Naive B cell (primary cell): ENCODE results near the gene PCNX1. TPM values are rescaled to one million over a fixed set of nuclear protein-coding genes. Genes with fewer than 3 reads are reported as not detected.

Source experiments
- ATAC-seq, 2 donors: fragments of 150-1000 bp; cut with Tn5 transposase; 2 replicates each; pipeline ENCODE4 v1.10.0; 2021; ENCODE audit warnings: low read depth in 2 of 2, mild to moderate bottlenecking in 2 of 2, moderate library complexity in 2 of 2
- DNase-seq: peaks from one replicate; pipeline ENCODE4 v3.0.0; 2022
- H3K27ac Mint-ChIP-seq, 6 donors: one replicate each; pipeline ENCODE4 v1.8.0; 2020 to 2022; ENCODE audit warnings: mild to moderate bottlenecking in 6 of 6, mixed read lengths in 6 of 6, moderate library complexity in 5 of 6, inconsistent platforms in 2 of 6
- H3K27me3 Mint-ChIP-seq, 3 donors: one replicate each; pipeline ENCODE4 v1.8.0; 2021 to 2022; ENCODE audit warnings: mixed read lengths in 3 of 3, mild to moderate bottlenecking in 1 of 3
- H3K36me3 Mint-ChIP-seq, 2 donors: one replicate each; pipeline ENCODE4 v1.8.0; 2020 to 2022; ENCODE audit warnings: mixed read lengths in 2 of 2, inconsistent platforms in 1 of 2, mild to moderate bottlenecking in 1 of 2
- H3K4me1 Mint-ChIP-seq, 3 donors: one replicate each; pipeline ENCODE4 v1.8.0; 2020 to 2022; ENCODE audit warnings: mixed read lengths in 3 of 3, inconsistent platforms in 1 of 3, mild to moderate bottlenecking in 1 of 3, moderate library complexity in 1 of 3
- H3K4me3 Mint-ChIP-seq, 8 donors: one replicate each; pipeline ENCODE4 v1.8.0; 2020 to 2022; ENCODE audit warnings: mild to moderate bottlenecking in 8 of 8, mixed read lengths in 8 of 8, moderate library complexity in 8 of 8, inconsistent platforms in 2 of 8
- H3K9me3 Mint-ChIP-seq, 7 donors: one replicate each; pipeline ENCODE4 v1.8.0; 2020 to 2022; ENCODE audit warnings: mixed read lengths in 7 of 7, mild to moderate bottlenecking in 5 of 7, inconsistent platforms in 2 of 7, moderate library complexity in 1 of 7
- polyA plus RNA-seq, 6 donors: library from polyadenylated mRNA; unstranded; fragments of 300-500 nt; fragmentation: Illumina TruSeq; gene quantifications; one replicate each; pipeline ENCODE4 v1.2.3, GENCODE V29; 2021; ENCODE audit warnings: low read depth in 6 of 6

Gene PCNX1
- polyA plus RNA-seq, 6 donors from 2014 or later: 4.8 to 10.7 (median 7.5) TPM

DNA sequence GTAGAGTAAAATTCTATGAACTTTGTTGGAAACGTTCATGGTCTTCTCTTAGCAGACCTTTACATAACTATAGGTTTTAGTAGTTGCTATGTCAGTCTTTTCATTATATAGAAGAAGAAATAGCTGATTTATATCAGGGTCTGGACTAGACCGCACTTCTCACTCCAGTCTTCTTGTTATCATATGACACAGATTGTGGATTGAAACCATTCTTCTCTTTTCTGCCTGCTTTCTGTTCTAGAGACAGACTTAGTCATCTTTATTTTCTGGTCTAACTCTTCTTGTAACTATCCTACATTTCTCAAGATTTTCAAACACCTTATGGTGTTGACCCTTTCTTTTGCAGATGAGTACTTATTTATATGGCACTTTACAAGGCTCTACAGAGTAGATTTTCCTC, 55.7 kb downstream of the PCNX1 start:
- Mint-ChIP-seq H3K27me3 (no peaks in the 10 kb centered on the region), H3K4me1 (peaks cover 0 to 4% (median 0%) of the 10 kb centered on the region in 3 donors), H3K9me3 (peaks cover 0 to 2% (median 0%) of the 10 kb centered on the region in 7 donors), H3K36me3 (peaks cover 0 to 13% of the 10 kb centered on the region in 2 donors), H3K27ac (peak overlapping the region in 1 of 6 donors; percentile 8), H3K4me3 (no peak overlapping the region)
- ATAC-seq: no peak
- DNase-seq: no peak

- Mint-ChIP-seq H3K27me3 (no peaks in the 10 kb centered on the region), H3K36me3 (peaks cover 0 to 13% of the 10 kb centered on the region in 2 donors)
Observed at GRCh38 chr14:70964492-70964891, 57.2 kb downstream of the PCNX1 start.

GRCh38 chr14:70971560-70971959, 64.3 kb downstream of the PCNX1 start:
- Mint-ChIP-seq H3K4me1 (peaks cover 0 to 10% (median 6%) of the 10 kb centered on the region in 3 donors), H3K27ac (peak overlapping the region in 3 of 6 donors; percentile 83 to 91 (median 83)), H3K27me3 (no peaks in the 10 kb centered on the region), H3K4me3 (no peak overlapping the region), H3K36me3 (no peaks in the 10 kb centered on the region), H3K9me3 (no peaks in the 10 kb centered on the region)
- ATAC-seq (no peak), DNase-seq (no peak)

More at GRCh38 chr14:70964492-70964891, 57.2 kb downstream of the PCNX1 start:
- no peak overlapping the region for H3K4me3 Mint-ChIP-seq
- no peaks in the 10 kb centered on the region for H3K9me3 Mint-ChIP-seq
- ATAC-seq (no peak), DNase-seq (no peak)
- H3K4me1 Mint-ChIP-seq: peaks cover 0 to 4% (median 0%) of the 10 kb centered on the region in 3 donors
- peak overlapping the region in 1 of 6 donors; percentile 21 for H3K27ac Mint-ChIP-seq

DNA sequence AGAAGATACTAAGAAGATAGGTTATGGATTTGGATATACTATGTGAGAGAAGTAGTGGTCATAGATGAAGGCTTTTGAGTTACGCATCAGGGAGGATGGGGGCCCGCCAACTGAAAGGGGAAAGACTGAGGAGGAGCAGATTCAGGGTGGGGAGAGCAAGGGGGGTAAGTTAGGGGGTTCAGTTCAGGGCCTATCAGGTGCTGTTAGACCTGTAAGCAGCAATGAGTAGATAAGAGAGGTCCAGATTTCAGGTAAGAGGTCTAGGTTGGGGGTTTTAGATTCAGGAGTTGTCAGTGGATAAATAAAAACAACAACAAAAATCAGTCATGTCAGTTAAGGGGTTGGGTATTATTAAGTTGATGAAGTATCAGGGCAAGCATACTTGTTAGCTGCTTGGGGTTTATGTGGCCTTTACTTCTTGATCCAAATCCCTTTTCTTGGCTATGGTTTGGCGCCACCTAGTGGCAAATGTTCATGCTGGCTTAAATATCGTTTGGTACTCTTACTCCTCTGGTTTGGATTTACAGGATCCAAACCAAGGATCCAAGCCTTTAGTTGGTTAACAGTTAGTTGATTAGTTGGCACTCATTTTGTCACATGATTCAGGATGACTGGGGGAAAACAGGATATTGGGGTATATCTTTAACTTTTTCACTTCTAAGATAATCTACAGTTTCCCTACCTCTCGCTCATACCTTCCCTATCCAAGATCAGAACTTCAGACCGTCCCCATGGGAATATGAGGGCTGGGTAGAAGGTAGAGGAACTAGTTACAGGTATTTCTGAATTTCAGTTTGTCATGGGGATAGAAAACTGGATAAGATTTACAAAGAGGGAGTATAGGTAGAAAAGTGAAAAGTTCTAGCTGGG, 65.1 kb downstream of the PCNX1 start:
- peaks cover 0 to 13% (median 6%) of the 10 kb centered on the region in 3 donors for H3K4me1 Mint-ChIP-seq
- no peaks in the 10 kb centered on the region for H3K27me3 Mint-ChIP-seq
- ATAC-seq: peak; percentile 65 to 85
- DNase-seq: peak; percentile 65
- peaks cover 5 to 8% of the 10 kb centered on the region in 2 donors for H3K36me3 Mint-ChIP-seq
- no peaks in the 10 kb centered on the region for H3K9me3 Mint-ChIP-seq
- H3K4me3 Mint-ChIP-seq: no peak overlapping the region
- peak overlapping the region in 5 of 6 donors; percentile 22 to 93 (median 52) for H3K27ac Mint-ChIP-seq

DNA sequence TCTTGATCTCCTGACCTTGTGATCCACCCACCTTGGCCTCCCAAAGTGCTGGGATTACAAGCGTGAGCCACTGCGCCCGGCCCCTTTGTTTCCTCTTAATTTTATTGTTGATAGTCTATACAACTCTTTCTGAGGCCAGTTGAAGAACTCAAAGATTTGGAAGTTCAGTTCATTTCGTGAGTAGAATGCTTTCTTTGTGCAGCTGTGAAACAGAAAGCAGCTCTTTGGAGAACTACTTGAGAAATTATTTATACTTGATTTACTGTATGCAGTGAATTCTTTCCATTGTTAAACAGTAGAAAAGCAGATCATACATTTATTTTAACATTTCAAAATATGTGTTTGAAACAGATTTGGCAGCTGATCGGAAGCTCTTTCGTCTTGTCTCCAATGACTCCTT, 69.3 kb downstream of the PCNX1 start:
- Mint-ChIP-seq H3K27ac (peak overlapping the region in 1 of 6 donors; percentile 51), H3K4me1 (peaks cover 3 to 28% (median 10%) of the 10 kb centered on the region in 3 donors), H3K27me3 (no peaks in the 10 kb centered on the region), H3K36me3 (peaks cover 16 to 18% of the 10 kb centered on the region in 2 donors), H3K4me3 (no peak overlapping the region), H3K9me3 (no peaks in the 10 kb centered on the region)
- ATAC-seq: no peak
- DNase-seq: no peak

DNA sequence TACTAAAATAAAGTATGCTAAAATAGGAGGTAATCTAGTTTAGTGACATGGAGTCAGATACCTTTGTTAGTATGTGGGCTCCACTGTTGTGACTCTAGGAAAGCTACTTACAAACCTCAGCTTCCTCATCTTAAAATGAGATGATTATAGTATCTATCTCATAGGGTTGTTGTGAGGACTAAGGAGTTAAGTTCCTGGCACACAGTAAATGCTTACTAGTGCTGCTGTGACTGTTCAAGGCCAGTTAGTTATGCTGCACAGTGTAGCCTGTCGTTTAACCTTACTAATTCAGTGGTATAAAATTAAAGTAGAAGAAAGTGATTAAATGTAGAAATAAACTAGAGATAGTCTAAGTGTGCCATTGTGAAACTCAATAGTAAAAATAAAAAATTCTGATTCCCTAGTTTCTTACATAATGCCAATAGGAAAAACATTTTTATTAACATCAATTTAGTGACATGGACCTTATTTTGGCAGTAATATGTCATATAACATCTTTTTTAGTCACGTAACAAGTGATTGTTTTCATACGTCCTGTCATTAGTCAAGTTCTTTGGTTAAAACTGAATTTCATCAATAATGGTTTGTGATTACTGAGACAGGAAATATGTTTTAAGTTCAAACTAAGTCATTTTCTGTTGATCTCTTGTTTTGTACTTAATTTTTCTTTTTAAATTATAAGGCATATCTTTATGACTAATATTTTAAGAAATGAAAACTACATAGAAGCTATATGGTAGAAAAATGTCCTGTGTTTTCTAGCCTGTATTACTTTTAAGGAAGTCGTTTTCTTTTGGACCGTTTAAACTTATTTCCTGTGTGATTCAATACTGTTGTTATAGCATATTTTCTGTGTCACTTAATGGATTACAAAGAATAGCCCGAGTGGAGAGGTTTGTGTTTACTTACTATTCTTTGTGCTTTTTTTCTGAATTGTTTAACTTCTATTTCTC, 74.0 kb downstream of the PCNX1 start:
- peaks cover 16 to 18% of the 10 kb centered on the region in 2 donors for H3K36me3 Mint-ChIP-seq
- peak overlapping the region in 5 of 6 donors; percentile 9 to 44 (median 29) for H3K27ac Mint-ChIP-seq
- ATAC-seq (no peak), DNase-seq (no peak)
- H3K9me3 Mint-ChIP-seq: no peaks in the 10 kb centered on the region
- H3K4me3 Mint-ChIP-seq: no peak overlapping the region
- no peaks in the 10 kb centered on the region for H3K27me3 Mint-ChIP-seq
- peaks cover 3 to 18% (median 6%) of the 10 kb centered on the region in 3 donors for H3K4me1 Mint-ChIP-seq

DNA sequence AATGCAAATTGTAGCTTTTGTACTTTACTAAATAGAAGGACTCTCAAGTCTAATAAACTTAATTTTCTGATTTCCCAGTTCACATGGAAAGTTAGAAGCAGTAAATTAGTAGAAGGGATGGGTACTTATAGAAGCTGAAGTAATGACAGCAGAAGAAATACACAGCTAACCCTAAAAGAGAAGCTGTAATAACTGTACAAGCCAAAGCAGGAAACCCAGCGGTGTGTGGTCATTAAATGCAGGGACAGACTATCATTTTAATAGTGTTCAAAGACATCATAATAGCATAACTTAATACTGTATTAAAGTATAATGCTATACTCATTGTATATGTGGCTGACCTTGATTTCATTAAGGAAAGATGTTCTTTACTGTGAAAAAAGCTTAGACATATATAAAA, 74.9 kb downstream of the PCNX1 start:
- Mint-ChIP-seq H3K36me3 (peaks cover 12% of the 10 kb centered on the region in 2 donors), H3K9me3 (no peaks in the 10 kb centered on the region), H3K27me3 (no peaks in the 10 kb centered on the region), H3K27ac (peak overlapping the region in 2 of 6 donors; percentile 26 to 47), H3K4me1 (peaks cover 3 to 16% (median 6%) of the 10 kb centered on the region in 3 donors), H3K4me3 (no peak overlapping the region)
- ATAC-seq (no peak), DNase-seq (no peak)

DNA sequence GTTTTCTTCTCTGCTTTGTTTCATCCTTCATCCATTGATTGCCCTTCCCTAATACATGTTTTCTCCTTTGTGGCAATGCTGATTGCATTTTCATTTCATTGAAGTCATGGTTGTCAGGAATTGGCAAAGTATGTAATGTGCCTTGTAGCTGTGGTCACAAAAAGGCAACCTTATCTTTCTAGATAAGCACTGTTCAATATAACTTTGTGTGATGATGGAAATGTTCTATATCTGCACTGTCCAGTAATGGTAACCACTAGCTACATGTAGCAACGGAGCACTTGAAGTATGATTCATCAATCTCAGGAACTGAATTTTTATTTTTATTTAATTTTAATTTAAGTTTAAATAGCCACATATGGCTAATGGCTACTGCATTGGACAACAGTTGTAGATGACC, 79.8 kb downstream of the PCNX1 start:
- no peak for ATAC-seq
- H3K4me1 Mint-ChIP-seq: peaks cover 0 to 4% (median 0%) of the 10 kb centered on the region in 3 donors

DNA sequence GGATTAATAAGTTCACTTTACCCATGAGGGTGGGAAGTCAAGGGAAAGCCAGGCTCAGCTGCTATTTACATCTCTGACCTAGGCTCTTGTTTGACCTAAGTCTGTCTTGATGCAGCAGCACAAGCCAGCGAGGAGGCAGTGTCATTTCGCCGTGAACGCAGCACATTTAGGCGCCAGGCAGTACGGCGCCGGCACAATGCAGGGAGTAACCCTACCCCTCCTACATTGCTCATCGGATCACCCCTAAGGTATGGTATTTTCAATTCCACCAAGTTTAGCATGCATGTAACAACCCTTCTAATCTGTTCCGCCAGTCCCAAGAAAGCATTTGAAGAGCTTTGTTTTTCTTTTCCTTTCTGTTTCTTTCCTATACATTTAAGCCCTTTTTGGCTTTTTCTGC, 81.2 kb downstream of the PCNX1 start:
- Mint-ChIP-seq H3K36me3 (no peaks in the 10 kb centered on the region), H3K27ac (no peak overlapping the region), H3K4me1 (peaks cover 0 to 4% (median 0%) of the 10 kb centered on the region in 3 donors), H3K9me3 (no peaks in the 10 kb centered on the region), H3K4me3 (peak overlapping the region in 1 of 8 donors; percentile 1), H3K27me3 (no peaks in the 10 kb centered on the region)
- DNase-seq (no peak), ATAC-seq (no peak)

More for the DNA sequence above, 79.8 kb downstream of the PCNX1 start:
- no peaks in the 10 kb centered on the region for H3K9me3 Mint-ChIP-seq
- H3K36me3 Mint-ChIP-seq: no peaks in the 10 kb centered on the region
- H3K27ac Mint-ChIP-seq: no peak overlapping the region
- H3K27me3 Mint-ChIP-seq: no peaks in the 10 kb centered on the region
- DNase-seq: no peak
- H3K4me3 Mint-ChIP-seq: no peak overlapping the region

GRCh38 chr14:70993931-70994330, 86.7 kb downstream of the PCNX1 start:
- no peak overlapping the region for H3K27ac Mint-ChIP-seq
- ATAC-seq (no peak), DNase-seq (no peak)
- no peaks in the 10 kb centered on the region for H3K9me3 Mint-ChIP-seq
- H3K4me3 Mint-ChIP-seq: no peak overlapping the region
- H3K27me3 Mint-ChIP-seq: no peaks in the 10 kb centered on the region
- H3K36me3 Mint-ChIP-seq: peaks cover 0 to 7% of the 10 kb centered on the region in 2 donors
- peaks cover 0 to 1% (median 1%) of the 10 kb centered on the region in 3 donors for H3K4me1 Mint-ChIP-seq

- Mint-ChIP-seq H3K9me3 (no peaks in the 10 kb centered on the region), H3K36me3 (peaks cover 0 to 7% of the 10 kb centered on the region in 2 donors), H3K4me3 (no peak overlapping the region), H3K27me3 (no peaks in the 10 kb centered on the region), H3K4me1 (peaks cover 0 to 9% (median 6%) of the 10 kb centered on the region in 3 donors), H3K27ac (no peak overlapping the region)
- no peak for DNase-seq
- ATAC-seq: no peak
Observed at GRCh38 chr14:70995211-70995610, 88.0 kb downstream of the PCNX1 start.

DNA sequence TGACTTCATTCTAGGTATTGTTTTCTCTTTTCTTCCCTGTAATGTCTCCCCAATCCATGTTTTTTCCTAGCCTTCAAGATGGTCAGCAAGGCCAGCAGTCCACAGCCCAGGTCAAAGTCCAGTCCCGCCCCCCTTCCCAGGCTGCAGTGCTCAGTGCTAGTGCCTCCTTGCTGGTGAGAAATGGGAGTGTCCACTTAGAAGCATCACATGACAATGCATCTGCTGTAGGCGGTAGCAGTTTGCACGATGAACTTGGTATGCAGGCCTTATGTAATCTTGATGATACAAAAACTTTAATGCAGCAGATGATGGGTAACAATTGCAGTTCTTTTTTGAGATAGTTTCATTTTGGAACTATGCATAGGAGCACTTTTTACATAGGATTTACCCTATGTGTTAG, 88.4 kb downstream of the PCNX1 start:
- Mint-ChIP-seq H3K4me3 (no peak overlapping the region), H3K36me3 (peaks cover 0 to 7% of the 10 kb centered on the region in 2 donors), H3K27ac (peak overlapping the region in 1 of 6 donors; percentile 36), H3K27me3 (no peaks in the 10 kb centered on the region), H3K9me3 (no peaks in the 10 kb centered on the region), H3K4me1 (peaks cover 0 to 9% (median 6%) of the 10 kb centered on the region in 3 donors)
- DNase-seq (no peak), ATAC-seq (no peak)

GRCh38 chr14:70999117-70999516, 91.9 kb downstream of the PCNX1 start:
- H3K36me3 Mint-ChIP-seq: peaks cover 0 to 7% of the 10 kb centered on the region in 2 donors
- DNase-seq (no peak), ATAC-seq (no peak)
- peak overlapping the region in 2 of 6 donors; percentile 1 to 71 for H3K27ac Mint-ChIP-seq
- no peaks in the 10 kb centered on the region for H3K27me3 Mint-ChIP-seq
- peaks cover 0 to 9% (median 6%) of the 10 kb centered on the region in 3 donors for H3K4me1 Mint-ChIP-seq
- H3K9me3 Mint-ChIP-seq: no peaks in the 10 kb centered on the region
- H3K4me3 Mint-ChIP-seq: no peak overlapping the region
